Kidney (tissue), 14 donors: Measurements from ENCODE around the gene C1orf232. TPM values are rescaled to one million over a fixed set of nuclear protein-coding genes. Genes with fewer than 3 reads are reported as not detected.

ENCODE experiments used
- DNase-seq, 5 donors: peaks; one replicate each; pipeline ENCODE4 v3.0.0-alpha.2; 2013 to 2020
- FAIRE-seq: peaks from 2 replicates; lab custom pipeline; 2012; peaks lifted over from hg19 to GRCh38; lab: Jason Lieb, UNC
- H3K27ac ChIP-seq, 2 donors: one replicate each; pipeline ENCODE4 v1.7.0; 2013; ENCODE audit warnings: low read depth in 2 of 2, low read length in 2 of 2, inconsistent platforms in 1 of 2
- H3K27me3 ChIP-seq: one replicate; pipeline ENCODE4 v1.7.1; 2013; ENCODE audit warnings: low read length, inconsistent platforms; ENCODE audit not compliant: control insufficient read depth, insufficient read depth
- H3K36me3 ChIP-seq, 3 donors: one replicate each; pipeline versions ENCODE4 v1.7.0 to v1.7.1; 2013; ENCODE audit warnings: low read length in 3 of 3, control low read depth in 1 of 3, inconsistent platforms in 1 of 3; ENCODE audit not compliant: insufficient read depth in 3 of 3, control insufficient read depth in 2 of 3
- H3K4me1 ChIP-seq, 3 donors: one replicate each; pipeline versions ENCODE4 v1.7.0 to v1.7.1; 2013; ENCODE audit warnings: low read length in 3 of 3, inconsistent platforms in 1 of 3, low read depth in 1 of 3; ENCODE audit not compliant: control insufficient read depth in 2 of 3, insufficient read depth in 2 of 3
- H3K4me3 ChIP-seq, 3 donors: one replicate each; pipeline versions ENCODE4 v1.7.0 to v1.8.1; 2013; ENCODE audit warnings: low read length in 3 of 3, control low read depth in 1 of 3, inconsistent platforms in 1 of 3
- H3K9ac ChIP-seq, 3 donors: one replicate each; pipeline versions ENCODE4 v1.7.0 to v1.7.1; 2013; ENCODE audit warnings: low read length in 3 of 3, control low read depth in 1 of 3, inconsistent platforms in 1 of 3
- H3K9me3 ChIP-seq, 3 donors: one replicate each; pipeline versions ENCODE4 v1.7.0 to v1.7.1; 2013; ENCODE audit warnings: low read length in 3 of 3, control low read depth in 1 of 3, inconsistent platforms in 1 of 3; ENCODE audit not compliant: control insufficient read depth in 2 of 3, insufficient read depth in 1 of 3
- CTCF ChIP-seq: IDR thresholded peaks from 3 replicates; pipeline ENCODE4 v1.5.1; 2012; ENCODE audit warnings: mild to moderate bottlenecking, moderate library complexity, borderline replicate concordance; ENCODE audit not compliant: insufficient read depth; ENCODE audit errors: extremely low read depth
- intact Hi-C: fragments of 100-400 bp; cut with DNase I; formaldehyde crosslinking; loops from one replicate; pipeline ENCODE4 v1.11.1; 2022
- polyA plus RNA-seq: library from polyadenylated mRNA; stranded (reverse); fragments of 350-450 nt; fragmentation: Illumina TruSeq; extraction: RNeasy Lipid Tissue Mini Kit (QIAGEN cat#74804); gene quantifications from one replicate; pipeline ENCODE4 v1.2.3, GENCODE V29; 2014; ENCODE audit warnings: low read depth, low replicate concordance; ENCODE audit not compliant: insufficient read depth
- total RNA-seq: library from RNA; stranded (reverse); fragmentation: NEBNext Ultra II Directional; extraction: Animal tissue kit (Norgen Biotek cat#: 25700); gene quantifications from one replicate; pipeline ENCODE4 v1.2.1, GENCODE V29; 2021
- donor health status: control.
- donor health status: control.
- donor health status: control.
- donor health status: control.
- donor health status: control.
- donor health status: DM: yes; HTN: yes; CAD: no.
- donor health status: Normal renal cell carcinoma (clear cell type).

The C1orf232 gene
- total and polyA plus RNA-seq, 2 donors from 2014 or later = not detected

GRCh38 chr1:26171084-26172072, 2.6 kb upstream of the C1orf232 start, which contains the start of gene ZNF593OS:
Gene ZNF593OS (minus strand): TSS chr1:26171832. CDS start chr1:26171661, 171 bp downstream.
- Histone ChIP-seq H3K4me1 (peaks cover 0 to 6% (median 5%) of the 10 kb centered on the region in 3 donors), H3K27ac (no peak within 1 kb of the TSS), H3K9ac (no peak within 1 kb of the TSS), H3K27me3 (no peaks in the 10 kb centered on the region), H3K9me3 (no peaks in the 10 kb centered on the region), H3K36me3 (peaks cover 0 to 3% (median 0%) of the 10 kb centered on the region in 3 donors), H3K4me3 (peak within 1 kb of the TSS; percentile 81 to 95 (median 83))
- intact Hi-C loops = no loop called here
- DNase-seq (no peak), FAIRE-seq (no peak)
- no peak for TF ChIP-seq CTCF

DNA sequence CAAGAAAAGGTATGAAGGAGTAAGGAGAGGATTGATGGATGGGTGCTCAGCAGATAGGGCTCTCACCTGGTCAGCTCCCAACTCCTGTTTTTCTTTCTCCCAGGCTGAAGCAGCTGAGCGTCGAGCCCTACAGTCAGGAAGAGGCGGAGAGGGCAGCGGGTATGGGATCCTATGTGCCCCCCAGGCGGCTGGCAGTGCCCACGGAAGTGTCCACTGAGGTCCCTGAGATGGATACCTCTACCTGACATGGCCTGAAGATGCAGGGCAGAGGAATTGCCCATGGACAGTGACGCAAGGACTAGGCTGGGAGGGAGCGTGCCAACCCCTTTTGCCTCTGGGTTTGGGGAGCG, 1.7 kb upstream of the C1orf232 start:
- intact Hi-C loops = no loop called here
- no peak for TF ChIP-seq CTCF
- Histone ChIP-seq H3K4me1 (peaks cover 0 to 6% (median 5%) of the 10 kb centered on the region in 3 donors), H3K9me3 (no peaks in the 10 kb centered on the region), H3K9ac (peak overlapping the region; percentile 68 to 91 (median 70)), H3K27me3 (no peaks in the 10 kb centered on the region), H3K4me3 (peak overlapping the region; percentile 81 to 95 (median 83)), H3K27ac (no peak overlapping the region), H3K36me3 (peaks cover 0 to 3% (median 0%) of the 10 kb centered on the region in 3 donors)
- FAIRE-seq = no peak
- DNase-seq = peak in 1 of 5 donors; percentile 51

GRCh38 chr1:26169669-26170471, 1.1 kb upstream of the C1orf232 start, which contains the start of gene ZNF593:
Gene ZNF593 (plus strand): TSS chr1:26169908. CDS start chr1:26169984, 76 bp downstream.
- peaks cover 0 to 3% (median 0%) of the 10 kb centered on the region in 3 donors for H3K36me3 ChIP-seq
- H3K27ac ChIP-seq = peak within 1 kb of the TSS; percentile 33 to 67
- TF ChIP-seq CTCF = peak; percentile 96

More at GRCh38 chr1:26169669-26170471, 1.1 kb upstream of the C1orf232 start, which contains the start of gene ZNF593:
- FAIRE-seq (peak; percentile 38), DNase-seq (peak; percentile 92 to 98 (median 96))
- no peaks in the 10 kb centered on the region for H3K9me3 ChIP-seq
- intact Hi-C loops = no loop called here
- H3K9ac ChIP-seq = peak within 1 kb of the TSS; percentile 68 to 91 (median 70)
- peaks cover 0 to 6% (median 5%) of the 10 kb centered on the region in 3 donors for H3K4me1 ChIP-seq
- no peaks in the 10 kb centered on the region for H3K27me3 ChIP-seq
- H3K4me3 ChIP-seq = peak within 1 kb of the TSS; percentile 81 to 95 (median 83)
